ENCODE measurements around the gene PTTG1IP2. TPM values are rescaled to one million over a fixed set of nuclear protein-coding genes. Genes with fewer than 3 reads are reported as not detected.

PTTG1IP2 gene
- polyA plus RNA-seq, 3 donors = not detected

DNA sequence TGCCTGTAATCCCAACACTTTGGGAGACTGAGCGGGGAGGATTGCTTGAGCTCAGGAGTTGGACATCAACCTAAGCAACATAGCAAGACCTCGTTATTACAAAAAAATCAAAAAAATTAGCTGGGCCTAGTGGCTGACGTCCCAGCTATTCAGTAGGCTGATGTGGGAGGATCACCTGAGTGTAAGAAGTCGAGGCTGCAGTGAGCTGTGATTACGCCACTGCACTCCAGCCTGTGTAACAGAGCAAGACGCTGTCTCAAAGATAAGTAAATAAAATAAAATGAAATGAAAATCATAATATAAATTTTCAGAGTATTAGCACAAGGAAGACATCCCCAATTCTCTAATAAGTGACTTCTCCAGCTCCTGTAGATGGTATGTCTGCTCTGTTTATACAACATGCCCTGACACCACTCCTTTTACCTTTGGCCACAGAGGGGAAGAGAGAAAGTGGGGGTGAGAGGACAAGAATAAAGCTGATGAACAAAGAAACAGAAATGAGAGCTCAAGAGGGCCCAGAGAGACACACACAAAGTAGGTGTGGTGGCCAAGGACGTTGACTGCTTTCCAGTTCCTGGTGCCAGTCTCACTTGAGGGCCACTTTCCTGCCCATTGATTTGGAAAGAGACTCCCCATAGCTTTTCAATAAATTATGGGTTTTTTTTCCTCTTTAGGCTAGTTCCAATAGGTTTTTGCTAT, 62.9 kb downstream of the PTTG1IP2 start:
- peaks cover 0 to 4% (median 2%) of the 10 kb centered on the region in 7 donors for H3K9me3 Mint-ChIP-seq
- no peaks in the 10 kb centered on the region for H3K9me3 ChIP-seq (replicated peaks in 1 of 2; ENCODE audit: control insufficient read depth in 1 of 2, insufficient read depth in 1 of 2, low read length in 2 of 2)

GRCh38 chr7:90536449-90536848, 67.0 kb downstream of the PTTG1IP2 start:
- Mint-ChIP-seq H3K36me3 (peaks cover 0 to 4% of the 10 kb centered on the region in 2 donors), H3K4me1 (peaks cover 27% of the 10 kb centered on the region), H3K4me3 (peak overlapping the region in 1 of 2 donors; percentile 67), H3K27me3 (ENCODE audit: low read depth in 3 of 3) (peaks cover 22 to 44% (median 23%) of the 10 kb centered on the region in 3 donors), H3K27ac (peak overlapping the region; percentile 59 to 96 (median 86)), H3K9me3 (peaks cover 0 to 4% (median 0%) of the 10 kb centered on the region in 7 donors)
- Histone ChIP-seq H3K27me3 (ENCODE audit: control insufficient read depth in 2 of 2, insufficient read depth in 2 of 2, low read length in 2 of 2) (peaks cover 35 to 47% of the 10 kb centered on the region in 2 donors), H4K20me1 (ENCODE audit: insufficient read depth, low read length) (no peaks in the 10 kb centered on the region), H3K4me1 (ENCODE audit: control insufficient read depth in 1 of 2, insufficient read depth in 2 of 2, low read length in 2 of 2) (peaks cover 21 to 36% of the 10 kb centered on the region in 2 donors), H3K4me2 (replicated peaks; ENCODE audit: extremely low read depth, low read length, poor library complexity, severe bottlenecking) (peak overlapping the region; percentile 45), H3K36me3 (replicated peaks in 1 of 2; ENCODE audit: control insufficient read depth in 1 of 2, insufficient read depth in 2 of 2, low read length in 2 of 2) (no peaks in the 10 kb centered on the region), H3K9ac (ENCODE audit: insufficient read depth, low read length, poor library complexity, severe bottlenecking) (no peak overlapping the region), H2AFZ (ENCODE audit: insufficient read depth, low read depth, low read length, poor library complexity, severe bottlenecking) (peak overlapping the region; percentile 54), H3K79me2 (ENCODE audit: insufficient read depth, low read length) (no peaks in the 10 kb centered on the region), H3K9me3 (replicated peaks in 1 of 2; ENCODE audit: control insufficient read depth in 1 of 2, insufficient read depth in 1 of 2, low read length in 2 of 2) (no peaks in the 10 kb centered on the region), H3K4me3 (replicated peaks in 1 of 3; ENCODE audit: low read depth in 2 of 3, low read length in 3 of 3) (peak overlapping the region in 1 of 3 experiments; percentile 40), H3K27ac (ENCODE audit: low read depth in 1 of 2, low read length in 2 of 2) (peak overlapping the region; percentile 54 to 71)
- DNase-seq = peak; percentile 58 to 77 (median 74)
- 17% methylated on average over 1 of the region's 3 CpGs for WGBS (ENCODE audit: insufficient coverage)
- intact Hi-C loops (cut with micrococcal nuclease) = no loop called here
- TF ChIP-seq, protein P1, sequence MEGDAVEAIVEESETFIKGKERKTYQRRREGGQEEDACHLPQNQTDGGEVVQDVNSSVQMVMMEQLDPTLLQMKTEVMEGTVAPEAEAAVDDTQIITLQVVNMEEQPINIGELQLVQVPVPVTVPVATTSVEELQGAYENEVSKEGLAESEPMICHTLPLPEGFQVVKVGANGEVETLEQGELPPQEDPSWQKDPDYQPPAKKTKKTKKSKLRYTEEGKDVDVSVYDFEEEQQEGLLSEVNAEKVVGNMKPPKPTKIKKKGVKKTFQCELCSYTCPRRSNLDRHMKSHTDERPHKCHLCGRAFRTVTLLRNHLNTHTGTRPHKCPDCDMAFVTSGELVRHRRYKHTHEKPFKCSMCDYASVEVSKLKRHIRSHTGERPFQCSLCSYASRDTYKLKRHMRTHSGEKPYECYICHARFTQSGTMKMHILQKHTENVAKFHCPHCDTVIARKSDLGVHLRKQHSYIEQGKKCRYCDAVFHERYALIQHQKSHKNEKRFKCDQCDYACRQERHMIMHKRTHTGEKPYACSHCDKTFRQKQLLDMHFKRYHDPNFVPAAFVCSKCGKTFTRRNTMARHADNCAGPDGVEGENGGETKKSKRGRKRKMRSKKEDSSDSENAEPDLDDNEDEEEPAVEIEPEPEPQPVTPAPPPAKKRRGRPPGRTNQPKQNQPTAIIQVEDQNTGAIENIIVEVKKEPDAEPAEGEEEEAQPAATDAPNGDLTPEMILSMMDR (IDR thresholded peaks at IDR 0.05) = no peak

More for the DNA sequence above, 62.9 kb downstream of the PTTG1IP2 start:
- Mint-ChIP-seq H3K4me3 (peak overlapping the region in 1 of 2 donors; percentile 49), H3K27ac (no peak overlapping the region), H3K4me1 (peaks cover 26% of the 10 kb centered on the region), H3K36me3 (peaks cover 0 to 4% of the 10 kb centered on the region in 2 donors), H3K27me3 (ENCODE audit: low read depth in 3 of 3) (peaks cover 8 to 29% (median 12%) of the 10 kb centered on the region in 3 donors)
- Histone ChIP-seq H4K20me1 (ENCODE audit: insufficient read depth, low read length) (no peaks in the 10 kb centered on the region), H3K36me3 (replicated peaks in 1 of 2; ENCODE audit: control insufficient read depth in 1 of 2, insufficient read depth in 2 of 2, low read length in 2 of 2) (no peaks in the 10 kb centered on the region), H3K9ac (ENCODE audit: insufficient read depth, low read length, poor library complexity, severe bottlenecking) (no peak overlapping the region), H3K27me3 (ENCODE audit: control insufficient read depth in 2 of 2, insufficient read depth in 2 of 2, low read length in 2 of 2) (peaks cover 9 to 35% of the 10 kb centered on the region in 2 donors), H3K4me2 (replicated peaks; ENCODE audit: extremely low read depth, low read length, poor library complexity, severe bottlenecking) (no peak overlapping the region), H2AFZ (ENCODE audit: insufficient read depth, low read depth, low read length, poor library complexity, severe bottlenecking) (no peak overlapping the region), H3K4me1 (ENCODE audit: control insufficient read depth in 1 of 2, insufficient read depth in 2 of 2, low read length in 2 of 2) (peaks cover 16 to 31% of the 10 kb centered on the region in 2 donors), H3K79me2 (ENCODE audit: insufficient read depth, low read length) (no peaks in the 10 kb centered on the region), H3K4me3 (replicated peaks in 1 of 3; ENCODE audit: low read depth in 2 of 3, low read length in 3 of 3) (no peak overlapping the region), H3K27ac (ENCODE audit: low read depth in 1 of 2, low read length in 2 of 2) (no peak overlapping the region)
- no peak for DNase-seq
- intact Hi-C loops (cut with micrococcal nuclease) = no loop called here
- TF ChIP-seq, protein P1 (IDR thresholded peaks at IDR 0.05) = no peak
- 87% methylated on average over 5 of the region's 7 CpGs for WGBS (ENCODE audit: insufficient coverage)

Measured in CD14-positive monocyte (primary cell).